Cardiac atrium fibroblast (primary cell): Measurements from ENCODE around the gene ANKRD40CL. TPM values are rescaled to one million over a fixed set of nuclear protein-coding genes. Genes with fewer than 3 reads are reported as not detected.

Experiments used
- total RNA-seq: library from RNA; depleted of rRNA; stranded (reverse); fragments of >200 nt; gene quantifications from 2 replicates; pipeline ENCODE4 v1.2.3, GENCODE V29; 2015

The ANKRD40CL gene
- not detected in 2 replicates for total RNA-seq

GRCh38 chr17:50767446-50767845, at the start of gene ANKRD40CL:
ANKRD40CL (minus strand) TSS chr17:50767518; CDS start chr17:50766913, 605 bp downstream.

GRCh38 chr17:50719144-50719923, 48.0 kb downstream of the ANKRD40CL start, which contains the start of gene LUC7L3:
LUC7L3 (plus strand) TSS chr17:50719603; CDS start chr17:50719733, 130 bp downstream.

Other genes with a start within 250 kb of the ANKRD40CL start
- gene EPN3, start 234.8 kb downstream of the ANKRD40CL start, total RNA-seq: not detected in 2 replicates
- 70.1 and 91.2 TPM in 2 replicates for gene SPATA20, start 220.3 kb downstream of the ANKRD40CL start, total RNA-seq
- gene CACNA1G, start 206.8 kb downstream of the ANKRD40CL start, total RNA-seq: 0.16 TPM in 1 of 2 replicates, not detected in the other
- gene ABCC3, start 132.6 kb downstream of the ANKRD40CL start, total RNA-seq: 16.6 and 26.1 TPM in 2 replicates
- 19.6 and 23.8 TPM in 2 replicates for gene ANKRD40, start 59.6 kb downstream of the ANKRD40CL start, total RNA-seq
- 14.7 and 25.1 TPM in 2 replicates for gene LUC7L3, start 47.9 kb downstream of the ANKRD40CL start, total RNA-seq
- not detected in 2 replicates for gene WFIKKN2, start 68.1 kb upstream of the ANKRD40CL start, total RNA-seq
- gene TOB1, start 98.8 kb upstream of the ANKRD40CL start, total RNA-seq: 2.9 and 6.5 TPM in 2 replicates